Stimulated activated CD8-positive, alpha-beta memory T cell treated with anti-CD3 and anti-CD28 coated beads, Interleukin-7, amount 100 ng/mL, for 1 hour (primary cell): ENCODE measurements around the gene NMU.
A peak's percentile ranks its signal among the peaks of the same experiment; 100 is the strongest.
"Not testable (repeated sequence)": the region's sequence is repeated elsewhere in the genome, so short reads cannot be mapped to it uniquely, and the experiment has no call there.

Experiments
- DNase-seq, 2 donors: peaks; one replicate each; pipeline ENCODE4 v3.0.0-alpha.2; 2020; ENCODE audit warnings: low read depth in 2 of 2

NMU gene

GRCh38 chr4:55560096-55560495, 76.0 kb downstream of the NMU start:
- DNase-seq, result no peak

- no peak for DNase-seq
Measured at GRCh38 chr4:55554453-55555030, 81.6 kb downstream of the NMU start.

GRCh38 chr4:55553441-55554201, 82.5 kb downstream of the NMU start:
- no peak for DNase-seq

GRCh38 chr4:55551964-55552363, 84.1 kb downstream of the NMU start:
- not testable (repeated sequence) for DNase-seq

GRCh38 chr4:55549888-55550287, 86.2 kb downstream of the NMU start:
- DNase-seq, result no peak

GRCh38 chr4:55547918-55548317, 88.2 kb downstream of the NMU start:
- DNase-seq, result no peak

- DNase-seq, result no peak
Measured at GRCh38 chr4:55547466-55547770, 88.7 kb downstream of the NMU start.

GRCh38 chr4:55546756-55547465, 89.2 kb downstream of the NMU start, which contains the start of gene CLOCK:
Gene CLOCK, minus strand, starts transcription at chr4:55546909. Its CDS starts 64,124 bp downstream, at chr4:55482785.
- DNase-seq, result peak; percentile 69

- peak in 1 of 2 donors; percentile 25 for DNase-seq
Measured at GRCh38 chr4:55546506-55546755, 89.7 kb downstream of the NMU start.

- peak; percentile 30 to 37 for DNase-seq
Measured at GRCh38 chr4:55545641-55546505, 90.2 kb downstream of the NMU start.
